ENCODE measurements around the gene TAF3.

TAF3 gene

DNA sequence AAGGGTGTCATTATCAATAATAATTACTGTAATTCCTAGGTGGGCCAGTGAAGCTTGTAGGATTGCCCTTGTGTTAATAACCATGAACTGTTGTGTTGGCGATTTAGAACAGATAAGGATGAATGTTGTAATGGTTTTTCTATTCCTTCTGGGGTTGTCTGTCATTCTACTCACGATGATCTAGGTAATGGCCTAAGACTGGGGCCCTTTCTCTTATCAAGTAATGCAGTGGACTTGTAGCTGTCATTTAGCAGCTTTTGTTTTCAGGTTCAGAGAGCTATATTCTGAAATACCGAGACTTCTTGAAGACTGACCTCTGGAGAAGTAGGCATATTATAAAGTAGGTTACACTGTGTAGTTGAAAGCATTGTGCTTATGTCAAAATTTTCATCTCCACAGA is 110.2 kb downstream of the TAF3 start:
- no peak overlapping the region for H3K4me3 ChIP-seq (ENCODE audit: low read length)
- TF ChIP-seq, protein P1, sequence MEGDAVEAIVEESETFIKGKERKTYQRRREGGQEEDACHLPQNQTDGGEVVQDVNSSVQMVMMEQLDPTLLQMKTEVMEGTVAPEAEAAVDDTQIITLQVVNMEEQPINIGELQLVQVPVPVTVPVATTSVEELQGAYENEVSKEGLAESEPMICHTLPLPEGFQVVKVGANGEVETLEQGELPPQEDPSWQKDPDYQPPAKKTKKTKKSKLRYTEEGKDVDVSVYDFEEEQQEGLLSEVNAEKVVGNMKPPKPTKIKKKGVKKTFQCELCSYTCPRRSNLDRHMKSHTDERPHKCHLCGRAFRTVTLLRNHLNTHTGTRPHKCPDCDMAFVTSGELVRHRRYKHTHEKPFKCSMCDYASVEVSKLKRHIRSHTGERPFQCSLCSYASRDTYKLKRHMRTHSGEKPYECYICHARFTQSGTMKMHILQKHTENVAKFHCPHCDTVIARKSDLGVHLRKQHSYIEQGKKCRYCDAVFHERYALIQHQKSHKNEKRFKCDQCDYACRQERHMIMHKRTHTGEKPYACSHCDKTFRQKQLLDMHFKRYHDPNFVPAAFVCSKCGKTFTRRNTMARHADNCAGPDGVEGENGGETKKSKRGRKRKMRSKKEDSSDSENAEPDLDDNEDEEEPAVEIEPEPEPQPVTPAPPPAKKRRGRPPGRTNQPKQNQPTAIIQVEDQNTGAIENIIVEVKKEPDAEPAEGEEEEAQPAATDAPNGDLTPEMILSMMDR (conservative IDR thresholded peaks at IDR 0.05; ENCODE audit: low read depth, low read length): no peak
- DNase-seq (ENCODE audit: low read depth): no peak

- H3K4me3 ChIP-seq (ENCODE audit: low read length): no peak overlapping the region
- no peak for DNase-seq (ENCODE audit: low read depth)
- TF ChIP-seq, protein P1 (conservative IDR thresholded peaks at IDR 0.05; ENCODE audit: low read depth, low read length): no peak
Measured at GRCh38 chr10:7932301-7933036, 114.2 kb downstream of the TAF3 start.

DNA sequence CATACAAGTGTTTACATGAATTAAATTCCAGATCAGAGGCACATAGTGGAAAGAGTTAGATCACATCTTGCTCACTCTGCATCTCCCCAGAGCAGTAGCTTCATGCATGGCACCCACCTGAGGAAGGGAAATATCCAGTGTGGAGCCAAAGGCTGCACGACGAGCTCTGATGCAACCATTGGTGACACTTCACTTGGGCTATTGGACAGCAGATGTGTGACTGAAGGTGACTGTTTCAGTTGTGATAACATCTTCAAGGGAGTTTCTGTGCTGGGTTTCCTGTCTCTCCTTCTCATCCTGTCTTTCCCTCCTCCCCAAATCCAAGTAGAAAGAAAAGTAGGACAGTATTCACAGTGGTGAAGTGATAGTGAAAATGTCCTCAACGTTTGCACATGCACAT is 115.0 kb downstream of the TAF3 start:
- DNase-seq (ENCODE audit: low read depth): no peak
- no peak overlapping the region for H3K4me3 ChIP-seq (ENCODE audit: low read length)
- TF ChIP-seq, protein P1 (conservative IDR thresholded peaks at IDR 0.05; ENCODE audit: low read depth, low read length): no peak

GRCh38 chr10:7933757-7934156 is 115.5 kb downstream of the TAF3 start:
- H3K4me3 ChIP-seq (ENCODE audit: low read length): no peak overlapping the region
- no peak for DNase-seq (ENCODE audit: low read depth)
- TF ChIP-seq, protein P1 (conservative IDR thresholded peaks at IDR 0.05; ENCODE audit: low read depth, low read length): no peak

- TF ChIP-seq, protein P1 (conservative IDR thresholded peaks at IDR 0.05; ENCODE audit: low read depth, low read length): no peak
- DNase-seq (ENCODE audit: low read depth): no peak
- H3K4me3 ChIP-seq (ENCODE audit: low read length): no peak overlapping the region
Measured at GRCh38 chr10:7937315-7937945, 119.1 kb downstream of the TAF3 start.

GRCh38 chr10:7941576-7941975 is 123.3 kb downstream of the TAF3 start:
- TF ChIP-seq, protein P1 (conservative IDR thresholded peaks at IDR 0.05; ENCODE audit: low read depth, low read length): no peak
- DNase-seq (ENCODE audit: low read depth): no peak

GRCh38 chr10:7942316-7942715 is 124.0 kb downstream of the TAF3 start:
- TF ChIP-seq, protein P1 (conservative IDR thresholded peaks at IDR 0.05; ENCODE audit: low read depth, low read length): no peak
- H3K4me3 ChIP-seq (ENCODE audit: low read length): no peak overlapping the region
- DNase-seq (ENCODE audit: low read depth): no peak

More at GRCh38 chr10:7941576-7941975, 123.3 kb downstream of the TAF3 start:
- no peak overlapping the region for H3K4me3 ChIP-seq (ENCODE audit: low read length)

Measured in retinal pigment epithelial cell (primary cell).